Activated T-cell treated with anti-CD3 and anti-CD28 coated beads, Interleukin-2, amount 50 U/mL, for 4 hours (primary cell): ENCODE results near the gene SORBS1. TPM values are rescaled to one million over a fixed set of nuclear protein-coding genes. Genes with fewer than 3 reads are reported as not detected.

ENCODE experiments used
- ATAC-seq, 2 donors: fragments of 200-7000 bp; cut with Tn5 transposase; one replicate each; pipeline ENCODE4 v1.10.0; 2021
- DNase-seq: peaks from one replicate; pipeline ENCODE4 v3.0.0-alpha.2; 2020
- H3K27me3 Mint-ChIP-seq: one replicate; pipeline ENCODE4 v1.8.0; 2021; ENCODE audit warnings: low read depth, mixed read lengths
- H3K36me3 Mint-ChIP-seq: one replicate; pipeline ENCODE4 v1.8.0; 2022; ENCODE audit warnings: mixed read lengths; ENCODE audit not compliant: insufficient read depth
- H3K4me1 Mint-ChIP-seq: one replicate; pipeline ENCODE4 v1.8.0; 2021; ENCODE audit warnings: low read depth, mixed read lengths
- H3K4me3 Mint-ChIP-seq: one replicate; pipeline ENCODE4 v1.8.0; 2021; ENCODE audit warnings: mild to moderate bottlenecking, moderate library complexity, mixed read lengths
- H3K9me3 Mint-ChIP-seq: one replicate; pipeline ENCODE4 v1.8.0; 2021; ENCODE audit warnings: mixed read lengths
- total RNA-seq, 3 donors: library from RNA; stranded (reverse); gene quantifications; one replicate each; pipeline ENCODE4 v1.2.1, GENCODE V29; 2021

Gene SORBS1
- total RNA-seq, 3 donors from 2014 or later = 0.32 to 0.46 (median 0.38) TPM

DNA sequence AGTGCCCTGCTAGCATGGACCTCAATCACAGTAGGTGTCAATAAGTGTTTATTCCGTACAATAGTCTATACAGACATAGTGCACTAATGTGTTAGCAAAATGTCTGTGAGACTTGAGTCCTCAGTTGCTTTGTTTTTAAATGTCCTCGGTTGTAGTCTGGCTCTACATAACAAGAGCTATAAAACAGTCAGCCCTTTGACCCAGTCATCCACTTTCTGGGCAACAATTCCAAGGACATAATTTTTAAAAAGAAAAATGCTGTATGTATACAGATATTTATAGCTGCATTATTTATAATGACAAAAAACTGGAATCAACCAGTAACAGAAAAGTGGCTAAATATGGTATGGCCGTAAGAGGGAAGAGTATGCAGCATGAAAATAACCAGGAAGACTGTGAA is 267.5 kb downstream of the SORBS1 start:
- DNase-seq = no peak
- H3K27me3 Mint-ChIP-seq = peaks cover 35% of the 10 kb centered on the region
- peaks cover 2% of the 10 kb centered on the region for H3K36me3 Mint-ChIP-seq
- peaks cover 25% of the 10 kb centered on the region for H3K4me1 Mint-ChIP-seq
- no peak for ATAC-seq
- no peak overlapping the region for H3K4me3 Mint-ChIP-seq
- H3K9me3 Mint-ChIP-seq = no peaks in the 10 kb centered on the region

DNA sequence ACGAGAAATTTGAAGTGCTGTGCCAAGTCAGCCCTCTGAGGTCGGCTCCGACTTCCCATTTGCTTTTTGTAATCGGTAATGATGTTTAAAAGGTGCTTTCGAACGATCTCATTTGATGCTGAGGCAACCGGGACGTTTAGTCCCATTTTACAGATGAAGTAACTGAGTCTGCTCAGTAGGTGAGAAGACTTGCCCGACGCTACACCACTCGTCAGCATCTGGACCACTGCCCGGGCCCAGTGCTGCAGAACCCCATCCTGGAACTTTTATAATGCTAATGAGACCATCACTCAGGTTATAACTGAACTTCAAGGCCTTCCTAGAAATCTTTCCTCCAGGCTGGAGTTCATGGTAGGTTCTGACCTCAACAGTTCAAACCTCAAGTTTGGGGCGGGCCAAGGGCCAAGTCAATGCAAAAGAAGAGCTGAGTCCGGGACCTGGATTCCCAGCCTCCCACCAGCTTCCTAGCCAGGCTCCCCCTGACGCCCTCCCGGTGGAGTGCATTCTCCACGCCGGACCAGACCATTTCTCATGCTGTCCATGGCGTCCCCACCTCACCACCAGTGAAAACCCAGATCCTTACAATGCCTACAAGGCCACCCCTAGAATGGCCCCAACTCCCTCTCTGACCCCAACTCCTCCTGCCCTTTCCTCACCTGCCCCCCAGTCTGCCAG is 269.7 kb downstream of the SORBS1 start:
- peaks cover 2% of the 10 kb centered on the region for H3K36me3 Mint-ChIP-seq
- H3K27me3 Mint-ChIP-seq = peaks cover 35% of the 10 kb centered on the region

DNA sequence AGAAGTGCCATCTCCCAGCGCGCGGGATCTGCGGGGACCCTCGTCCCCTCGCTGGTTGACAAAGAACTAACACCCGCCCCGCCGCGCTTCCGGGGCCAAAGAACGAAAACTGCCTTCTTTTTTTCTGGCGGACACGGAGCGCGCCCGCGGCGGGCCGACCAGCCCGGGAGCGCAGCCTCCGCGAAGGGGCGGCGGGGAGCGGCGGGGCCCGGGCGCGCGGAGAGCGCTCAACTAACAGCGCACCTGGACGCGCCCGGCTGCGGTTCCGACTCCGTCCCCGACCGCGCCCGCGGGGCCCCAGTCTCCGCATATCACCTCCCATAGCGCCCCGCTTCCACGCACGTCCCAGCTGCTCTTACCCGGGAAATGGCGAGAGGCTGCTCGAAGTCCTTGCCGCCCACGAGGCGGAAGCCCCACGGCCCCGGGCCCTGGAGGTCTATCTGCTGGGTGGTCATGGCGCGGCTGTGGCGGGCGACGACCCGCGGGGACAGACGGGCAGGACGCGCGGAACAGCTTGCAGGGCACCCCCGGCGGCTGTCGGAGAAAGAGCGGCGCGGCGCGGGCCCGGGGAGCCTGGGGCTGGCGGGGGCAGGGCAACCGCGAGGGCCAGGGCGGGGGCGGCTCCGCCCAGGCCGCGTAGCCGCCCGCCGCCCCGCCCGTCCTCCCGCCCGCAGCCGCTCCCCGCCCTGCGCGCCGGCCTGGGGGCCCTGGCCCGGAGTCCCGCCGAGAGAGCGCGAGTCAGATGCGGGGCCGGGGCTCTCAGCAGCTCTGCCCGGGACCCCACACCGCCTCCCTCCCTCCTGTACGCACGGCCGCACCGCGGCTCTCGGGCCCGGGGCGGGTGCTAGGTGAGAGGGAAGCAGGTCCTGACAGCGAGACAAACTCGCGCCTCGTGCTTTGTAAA is 270.5 kb downstream of the SORBS1 start, which contains the start of gene PDLIM1:
PDLIM1 (minus strand) TSS at position 543 of the 904 bp plus-strand sequence; CDS start at position 455, 88 bp downstream.
- Mint-ChIP-seq H3K4me1 (peaks cover 23% of the 10 kb centered on the region), H3K36me3 (peaks cover 2% of the 10 kb centered on the region), H3K4me3 (peak within 1 kb of the TSS; percentile 71), H3K9me3 (no peaks in the 10 kb centered on the region), H3K27me3 (peaks cover 35% of the 10 kb centered on the region)
- peak; percentile 70 to 79 for ATAC-seq
- no peak for DNase-seq

More for the DNA sequence above, 269.7 kb downstream of the SORBS1 start:
- DNase-seq = no peak
- peaks cover 25% of the 10 kb centered on the region for H3K4me1 Mint-ChIP-seq
- H3K4me3 Mint-ChIP-seq = peak overlapping the region; percentile 66
- H3K9me3 Mint-ChIP-seq = no peaks in the 10 kb centered on the region
- ATAC-seq = no peak

DNA sequence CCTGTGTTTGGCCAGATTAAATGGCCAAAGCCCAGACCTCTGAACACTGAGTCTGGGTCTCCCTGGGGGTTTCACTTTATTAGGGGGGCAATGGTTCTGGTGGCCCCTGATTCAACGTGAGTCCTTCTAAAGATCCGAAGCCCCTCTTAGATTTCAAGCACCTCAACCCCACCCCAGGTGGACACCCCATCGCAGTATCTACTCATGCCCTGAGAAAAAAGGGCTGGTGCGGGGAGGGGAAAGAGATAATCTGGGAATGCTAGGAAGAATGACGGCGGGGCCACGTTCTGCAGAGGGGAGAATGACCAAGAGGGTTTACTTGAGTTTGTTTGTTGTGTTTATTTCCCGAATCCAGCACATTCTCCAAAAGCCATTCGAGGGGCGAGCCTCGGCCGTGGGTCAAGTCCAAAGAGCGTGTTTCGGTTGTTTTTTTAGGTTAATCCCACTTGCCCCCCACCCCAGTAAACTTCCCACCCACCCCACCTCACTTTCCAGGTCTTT is 271.2 kb downstream of the SORBS1 start:
- peaks cover 15% of the 10 kb centered on the region for H3K4me1 Mint-ChIP-seq
- H3K4me3 Mint-ChIP-seq = peak overlapping the region; percentile 59
- H3K9me3 Mint-ChIP-seq = no peaks in the 10 kb centered on the region
- no peak for DNase-seq
- peaks cover 35% of the 10 kb centered on the region for H3K27me3 Mint-ChIP-seq
- H3K36me3 Mint-ChIP-seq = peaks cover 2% of the 10 kb centered on the region
- ATAC-seq = no peak

DNA sequence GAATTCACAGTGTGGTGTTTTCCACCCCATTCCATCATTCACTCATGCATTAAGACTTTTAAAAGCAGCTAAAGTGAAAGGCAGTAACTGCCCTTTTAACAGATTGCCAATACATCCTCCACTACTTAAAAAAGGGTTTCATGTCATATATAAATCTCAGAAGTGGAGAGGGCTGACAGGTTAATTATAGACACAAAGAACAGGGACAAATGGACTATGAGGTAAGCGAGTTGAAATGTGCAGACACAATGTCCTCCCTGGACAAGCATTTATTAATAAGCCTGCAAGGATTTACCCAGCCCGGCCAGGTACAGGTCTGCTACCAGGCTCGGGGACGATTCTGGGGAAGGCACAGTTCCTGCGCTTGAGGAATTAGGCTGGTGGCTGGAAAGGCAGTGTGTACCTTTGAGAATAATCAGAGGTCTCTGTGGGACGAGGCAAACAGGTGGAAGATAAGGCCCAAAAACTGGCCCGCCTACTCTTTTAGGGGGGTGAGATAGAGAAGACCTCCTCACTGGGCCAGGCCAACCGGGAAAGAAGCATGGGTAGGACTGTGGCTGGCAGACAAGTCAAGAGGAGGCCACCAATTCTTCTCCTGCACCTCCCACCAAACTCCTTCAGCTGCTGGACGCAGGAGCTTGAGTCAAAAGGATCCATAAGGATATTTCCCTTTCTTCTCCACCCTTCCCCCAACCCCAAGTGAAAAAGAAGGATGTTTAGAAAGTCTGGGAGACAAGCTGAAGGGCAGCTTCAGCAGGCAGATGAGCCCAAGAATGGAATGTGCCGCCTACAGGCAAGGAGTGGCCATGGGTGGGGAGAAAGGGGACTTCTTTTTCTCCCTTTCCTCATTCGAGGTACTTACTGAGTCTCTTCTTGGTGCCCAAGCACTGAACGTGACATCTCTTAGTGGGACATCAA is 271.9 kb downstream of the SORBS1 start:
- ATAC-seq = no peak
- H3K9me3 Mint-ChIP-seq = no peaks in the 10 kb centered on the region
- no peak for DNase-seq
- H3K27me3 Mint-ChIP-seq = peaks cover 31% of the 10 kb centered on the region
- peaks cover 2% of the 10 kb centered on the region for H3K36me3 Mint-ChIP-seq
- H3K4me1 Mint-ChIP-seq = peaks cover 11% of the 10 kb centered on the region
- H3K4me3 Mint-ChIP-seq = peak overlapping the region; percentile 66

DNA sequence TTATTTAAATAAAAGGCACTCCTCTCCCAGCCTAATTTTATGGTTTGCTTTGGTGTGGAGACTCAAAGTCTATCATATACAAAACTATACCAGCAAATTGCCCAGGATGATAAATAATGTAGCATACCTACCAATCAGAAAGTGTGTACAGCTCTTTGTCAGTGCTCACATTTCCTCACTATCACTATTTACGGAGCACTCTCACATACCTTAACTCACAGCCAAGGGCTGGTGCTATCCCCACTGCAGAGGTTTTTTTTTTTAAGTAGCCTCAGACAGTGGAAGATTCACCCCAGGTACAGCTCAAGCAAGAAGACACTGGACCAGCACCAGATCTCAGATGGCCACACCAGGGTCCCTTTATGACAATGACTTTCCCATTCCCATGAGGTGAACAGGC is 272.9 kb downstream of the SORBS1 start:
- H3K36me3 Mint-ChIP-seq = peaks cover 2% of the 10 kb centered on the region
- peaks cover 9% of the 10 kb centered on the region for H3K4me1 Mint-ChIP-seq
- H3K27me3 Mint-ChIP-seq = peaks cover 31% of the 10 kb centered on the region
- no peak for DNase-seq
- ATAC-seq = no peak
- no peaks in the 10 kb centered on the region for H3K9me3 Mint-ChIP-seq
- no peak overlapping the region for H3K4me3 Mint-ChIP-seq

DNA sequence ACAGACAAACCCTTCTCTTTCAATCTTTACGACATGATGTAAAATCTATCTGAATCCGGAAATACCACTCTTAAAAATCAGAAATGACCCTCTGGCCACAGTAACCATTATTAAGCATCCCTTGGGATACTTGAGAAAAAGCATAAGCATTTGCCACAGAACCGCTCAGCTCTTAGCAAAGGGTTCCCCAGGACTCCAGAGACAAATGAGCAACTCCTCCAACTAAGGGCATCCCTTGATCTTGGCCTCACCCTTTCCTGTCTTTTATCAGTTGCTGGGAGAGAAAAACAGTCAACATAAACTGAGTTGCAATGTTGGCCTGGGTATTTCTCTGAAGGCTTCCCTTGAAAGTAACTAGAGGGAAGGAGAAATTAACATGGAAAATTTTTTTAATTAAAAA is 273.9 kb downstream of the SORBS1 start:
- DNase-seq (no peak), ATAC-seq (no peak)
- Mint-ChIP-seq H3K27me3 (peaks cover 25% of the 10 kb centered on the region), H3K9me3 (no peaks in the 10 kb centered on the region), H3K4me1 (peaks cover 9% of the 10 kb centered on the region), H3K36me3 (peaks cover 2% of the 10 kb centered on the region), H3K4me3 (no peak overlapping the region)

DNA sequence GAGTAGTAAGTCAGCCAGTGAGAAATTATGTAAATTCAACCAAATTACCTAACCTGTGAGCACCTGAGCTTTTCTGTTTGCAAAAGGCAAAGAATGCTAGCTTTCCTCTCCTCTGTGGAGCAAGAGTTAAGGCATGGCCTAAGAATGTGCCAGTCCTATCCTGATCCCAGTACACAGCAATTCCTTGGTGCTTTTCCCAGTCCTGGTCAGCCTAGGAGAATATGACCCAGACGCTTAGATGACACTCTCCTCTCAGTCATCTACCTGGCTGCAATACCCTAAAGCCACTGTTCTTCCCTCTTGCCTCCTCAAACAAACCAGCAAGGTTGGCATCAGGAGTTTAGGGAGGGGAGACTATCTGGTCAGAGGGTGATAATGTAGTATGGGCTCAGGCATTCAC is 274.5 kb downstream of the SORBS1 start:
- Mint-ChIP-seq H3K4me3 (no peak overlapping the region), H3K9me3 (no peaks in the 10 kb centered on the region), H3K36me3 (peaks cover 2% of the 10 kb centered on the region), H3K27me3 (peaks cover 19% of the 10 kb centered on the region), H3K4me1 (peaks cover 9% of the 10 kb centered on the region)
- ATAC-seq (no peak), DNase-seq (no peak)

DNA sequence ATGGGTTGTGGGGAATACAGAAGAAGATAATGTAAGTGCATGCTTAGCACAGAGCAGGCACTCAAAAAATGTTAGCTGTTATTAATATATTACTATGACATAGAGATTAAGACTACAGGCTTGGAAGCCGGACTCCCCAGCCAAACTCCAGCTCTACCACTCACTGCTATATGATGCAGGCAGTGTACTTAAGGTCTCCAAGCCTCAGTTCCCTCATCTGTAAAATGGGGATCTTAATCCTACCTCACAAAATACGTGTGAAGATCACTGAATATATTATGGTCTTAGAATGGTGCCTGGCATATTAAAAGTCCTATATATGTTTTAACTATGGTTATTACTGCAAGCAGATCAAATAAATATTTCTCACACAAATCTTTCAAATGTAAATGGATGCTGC is 275.6 kb downstream of the SORBS1 start:
- H3K27me3 Mint-ChIP-seq = peaks cover 15% of the 10 kb centered on the region
- no peak for DNase-seq
- no peak overlapping the region for H3K4me3 Mint-ChIP-seq
- ATAC-seq = no peak
- no peaks in the 10 kb centered on the region for H3K9me3 Mint-ChIP-seq
- peaks cover 6% of the 10 kb centered on the region for H3K4me1 Mint-ChIP-seq
- H3K36me3 Mint-ChIP-seq = no peaks in the 10 kb centered on the region

DNA sequence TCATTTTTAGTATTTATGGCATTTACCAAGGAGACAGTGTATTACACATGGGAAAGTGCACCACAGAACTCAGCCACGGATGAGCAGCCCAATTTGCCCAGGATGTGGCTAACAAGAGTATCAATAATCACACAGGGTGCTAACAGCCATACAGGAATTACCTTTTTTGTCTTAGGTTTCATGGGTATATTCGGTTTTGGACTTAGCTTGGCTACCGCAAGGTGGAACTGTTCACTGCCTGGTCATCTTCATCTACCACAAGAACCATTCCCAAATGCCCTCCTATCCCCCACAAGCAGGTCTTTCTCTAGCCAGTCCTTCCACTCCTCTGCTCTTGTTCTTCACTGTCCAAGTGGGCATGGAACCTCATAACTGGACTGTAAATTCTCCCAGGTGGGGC is 276.4 kb downstream of the SORBS1 start:
- H3K4me1 Mint-ChIP-seq = peaks cover 5% of the 10 kb centered on the region
- ATAC-seq = no peak
- peaks cover 11% of the 10 kb centered on the region for H3K27me3 Mint-ChIP-seq
- no peak for DNase-seq
- H3K9me3 Mint-ChIP-seq = no peaks in the 10 kb centered on the region
- no peaks in the 10 kb centered on the region for H3K36me3 Mint-ChIP-seq
- no peak overlapping the region for H3K4me3 Mint-ChIP-seq

DNA sequence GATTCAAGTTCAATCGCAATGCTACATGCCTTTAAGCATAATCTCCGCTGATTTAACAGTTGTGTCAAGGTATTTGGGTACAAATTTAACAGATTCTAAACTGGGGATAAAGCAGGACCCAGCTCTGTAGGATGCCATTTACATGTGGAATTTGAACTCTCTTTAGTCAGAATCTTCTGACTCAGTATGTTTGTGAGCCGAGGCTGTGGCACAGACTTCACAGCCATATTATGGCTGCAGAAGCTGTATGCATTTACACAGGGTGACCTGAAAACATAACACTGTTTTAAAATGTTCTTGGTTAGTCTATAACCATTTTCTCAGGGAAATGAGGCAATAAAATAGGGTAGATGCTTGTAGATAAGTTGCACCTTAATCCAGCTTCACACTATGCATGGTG is 279.1 kb downstream of the SORBS1 start:
- H3K9me3 Mint-ChIP-seq = no peaks in the 10 kb centered on the region
- no peak for ATAC-seq
- H3K36me3 Mint-ChIP-seq = no peaks in the 10 kb centered on the region
- H3K4me3 Mint-ChIP-seq = no peak overlapping the region
- DNase-seq = no peak
- no peaks in the 10 kb centered on the region for H3K4me1 Mint-ChIP-seq
- H3K27me3 Mint-ChIP-seq = peaks cover 2% of the 10 kb centered on the region

DNA sequence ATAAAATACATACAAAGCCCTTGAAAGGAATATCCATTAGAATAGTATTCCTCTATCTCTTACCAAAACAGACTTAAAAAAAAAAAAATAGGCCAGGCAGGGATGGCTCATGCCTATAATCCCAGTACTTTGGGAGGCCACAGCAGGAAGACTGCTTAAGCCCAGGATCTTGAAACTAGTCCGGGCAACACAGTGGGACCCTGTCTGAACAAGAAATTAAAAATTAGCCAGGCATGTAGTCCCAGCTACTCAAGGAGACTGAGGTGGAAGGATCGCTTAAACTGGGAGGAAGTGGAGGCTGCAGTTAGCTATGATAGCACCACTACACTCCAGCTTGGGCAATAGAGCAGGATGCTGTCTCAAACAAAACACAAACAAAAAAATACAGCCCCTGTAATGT is 280.0 kb downstream of the SORBS1 start:
- no peak for ATAC-seq
- Mint-ChIP-seq H3K4me1 (no peaks in the 10 kb centered on the region), H3K4me3 (no peak overlapping the region), H3K36me3 (no peaks in the 10 kb centered on the region), H3K27me3 (peaks cover 2% of the 10 kb centered on the region), H3K9me3 (no peaks in the 10 kb centered on the region)
- DNase-seq = no peak

DNA sequence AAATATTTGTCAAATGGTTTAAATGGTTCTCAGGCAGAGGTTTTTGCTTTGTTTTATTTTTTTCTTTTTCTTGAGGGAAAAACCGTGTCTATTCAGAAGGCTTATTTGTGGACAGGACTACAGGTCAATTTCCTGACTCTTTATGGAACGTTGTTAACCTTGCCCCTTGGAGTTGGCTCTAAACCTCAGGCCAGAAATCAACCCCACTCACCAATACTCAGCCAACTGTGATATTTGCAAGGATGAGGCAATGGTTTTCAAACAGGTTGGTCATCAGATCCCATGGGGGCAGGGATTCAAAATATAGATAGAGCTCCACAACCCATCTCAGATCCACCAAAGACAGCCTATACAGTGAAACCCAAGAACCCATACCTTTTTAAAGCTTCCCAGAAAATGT is 280.5 kb downstream of the SORBS1 start:
- H3K4me3 Mint-ChIP-seq = no peak overlapping the region
- H3K4me1 Mint-ChIP-seq = no peaks in the 10 kb centered on the region
- no peaks in the 10 kb centered on the region for H3K9me3 Mint-ChIP-seq
- H3K27me3 Mint-ChIP-seq = peaks cover 2% of the 10 kb centered on the region
- no peak for DNase-seq
- no peak for ATAC-seq
- no peaks in the 10 kb centered on the region for H3K36me3 Mint-ChIP-seq
